Testis (tissue), 2 donors: ENCODE measurements around the gene C19orf81.

Experiments
- CTCF ChIP-seq, 3 experiments: fragments of 450-650 bp in 2 of 3; fragments of 200-600 bp in 1 of 3; sonication (generic) in 1 of 3; IDR thresholded peaks; one replicate each; pipeline ENCODE4 v1.5.1; 2016 to 2019; ENCODE audit warnings: antibody characterized with exemption in 3 of 3, mild to moderate bottlenecking in 2 of 3, moderate library complexity in 1 of 3
- POLR2A ChIP-seq: fragments of 450-650 bp; IDR thresholded peaks from one replicate; pipeline ENCODE4 v1.6.1; 2017; ENCODE audit warnings: antibody characterized with exemption, mild to moderate bottlenecking, moderate library complexity

- peak; percentile 13 to 36 (median 14) for TF ChIP-seq CTCF (IDR thresholded peaks at IDR 0.05)
- no peak for TF ChIP-seq POLR2A
These were observed 41.1 kb upstream of the C19orf81 start for GRCh38 chr19:50607874-50608785.
